Uterus (tissue), 4 donors: ENCODE measurements around the gene GRID2. TPM values are rescaled to one million over a fixed set of nuclear protein-coding genes. Genes with fewer than 3 reads are reported as not detected.

ENCODE experiments used
- DNase-seq, 2 donors: peaks; one replicate each; pipeline ENCODE4 v3.0.0-alpha.2; 2019 to 2020
- H3K27ac ChIP-seq, 2 donors: fragments of 200-600 bp; sonication (generic); 1 replicate in 1 of 2; 2 replicates in 1 of 2; pipeline ENCODE4 v1.5.1; 2016 to 2018
- H3K27me3 ChIP-seq, 2 donors: fragments of 200-600 bp; sonication (generic); one replicate each; pipeline ENCODE4 v1.5.1; 2018 to 2019; ENCODE audit warnings: control low read depth in 1 of 2
- H3K36me3 ChIP-seq, 2 donors: fragments of 200-600 bp; sonication (generic); one replicate each; pipeline ENCODE4 v1.5.1; 2019; ENCODE audit warnings: control low read depth in 1 of 2
- H3K4me1 ChIP-seq, 2 donors: fragments of 200-600 bp; sonication (generic); one replicate each; pipeline ENCODE4 v1.5.1; 2018 to 2019; ENCODE audit warnings: control low read depth in 1 of 2
- H3K4me3 ChIP-seq, 2 donors: fragments of 200-600 bp; sonication (generic); 1 replicate in 1 of 2; 2 replicates in 1 of 2; pipeline ENCODE4 v1.5.1; 2018 to 2019; ENCODE audit warnings: mild to moderate bottlenecking in 1 of 2
- H3K9me3 ChIP-seq, 2 donors: fragments of 200-600 bp; sonication (generic); one replicate each; pipeline ENCODE4 v1.5.1; 2019; ENCODE audit warnings: control low read depth in 1 of 2
- POLR2A ChIP-seq, 2 donors: fragments of 450-650 bp; IDR thresholded peaks; one replicate each; pipeline ENCODE4 v1.6.1; 2016; ENCODE audit warnings: antibody characterized with exemption in 2 of 2, mild to moderate bottlenecking in 1 of 2, moderate library complexity in 1 of 2
- intact Hi-C: fragments of 100-400 bp; cut with DNase I; formaldehyde crosslinking; loops from one replicate; pipeline ENCODE4 v1.15.1; 2023; ENCODE audit warnings: low total_unique reads
- total RNA-seq, 4 donors: library from RNA; depleted of rRNA in 3 of 4; stranded (reverse); fragments of >200 nt in 3 of 4; gene quantifications; one replicate each; pipeline versions ENCODE4 v1.1.0 to v1.2.4, GENCODE V29; 2014 to 2023
- TF ChIP-seq, protein P1 (sequence below), 4 experiments: fragments of 200-600 bp in 2 of 4; fragments of 450-650 bp in 2 of 4; sonication (generic) in 2 of 4; IDR thresholded peaks; one replicate each; pipeline ENCODE4 v1.5.1; 2016 to 2019; ENCODE audit warnings: antibody characterized with exemption in 4 of 4, mild to moderate bottlenecking in 2 of 4, moderate library complexity in 1 of 4
- donor health status: DM: yes; HTN: yes; CAD: no.

GRID2 gene
- total RNA-seq, 4 donors from 2014 or later: 0.27 to 33.3 (median 0.59) TPM; not detected in 1

DNA sequence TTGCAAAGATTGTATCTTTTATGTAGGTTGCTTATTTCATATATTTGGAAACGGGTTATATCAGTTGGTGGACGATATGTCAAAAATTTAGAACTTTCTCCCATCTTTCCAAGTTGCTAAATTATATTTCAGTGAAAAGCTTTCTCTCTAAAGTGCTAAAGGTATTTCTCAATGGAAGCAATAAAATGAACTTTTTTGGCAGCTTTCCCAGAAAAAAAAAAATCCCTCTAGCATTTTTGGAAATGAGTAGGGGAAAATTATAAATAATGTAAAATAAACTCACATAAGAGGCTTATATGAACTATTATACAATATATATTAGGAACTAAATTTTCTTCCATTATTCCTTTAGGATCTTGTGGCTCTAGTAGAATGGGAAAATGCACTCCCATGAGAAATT is 152.2 kb downstream of the GRID2 start:
- Histone ChIP-seq H3K36me3 (no peaks in the 10 kb centered on the region), H3K4me1 (no peaks in the 10 kb centered on the region), H3K27ac (no peak overlapping the region), H3K27me3 (no peaks in the 10 kb centered on the region), H3K4me3 (no peak overlapping the region), H3K9me3 (no peaks in the 10 kb centered on the region)
- no peak for DNase-seq
- TF ChIP-seq, protein P1, sequence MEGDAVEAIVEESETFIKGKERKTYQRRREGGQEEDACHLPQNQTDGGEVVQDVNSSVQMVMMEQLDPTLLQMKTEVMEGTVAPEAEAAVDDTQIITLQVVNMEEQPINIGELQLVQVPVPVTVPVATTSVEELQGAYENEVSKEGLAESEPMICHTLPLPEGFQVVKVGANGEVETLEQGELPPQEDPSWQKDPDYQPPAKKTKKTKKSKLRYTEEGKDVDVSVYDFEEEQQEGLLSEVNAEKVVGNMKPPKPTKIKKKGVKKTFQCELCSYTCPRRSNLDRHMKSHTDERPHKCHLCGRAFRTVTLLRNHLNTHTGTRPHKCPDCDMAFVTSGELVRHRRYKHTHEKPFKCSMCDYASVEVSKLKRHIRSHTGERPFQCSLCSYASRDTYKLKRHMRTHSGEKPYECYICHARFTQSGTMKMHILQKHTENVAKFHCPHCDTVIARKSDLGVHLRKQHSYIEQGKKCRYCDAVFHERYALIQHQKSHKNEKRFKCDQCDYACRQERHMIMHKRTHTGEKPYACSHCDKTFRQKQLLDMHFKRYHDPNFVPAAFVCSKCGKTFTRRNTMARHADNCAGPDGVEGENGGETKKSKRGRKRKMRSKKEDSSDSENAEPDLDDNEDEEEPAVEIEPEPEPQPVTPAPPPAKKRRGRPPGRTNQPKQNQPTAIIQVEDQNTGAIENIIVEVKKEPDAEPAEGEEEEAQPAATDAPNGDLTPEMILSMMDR (IDR thresholded peaks at IDR 0.05): no peak
- TF ChIP-seq POLR2A (IDR thresholded peaks at IDR 0.05): no peak
- intact Hi-C loops: no loop called here

DNA sequence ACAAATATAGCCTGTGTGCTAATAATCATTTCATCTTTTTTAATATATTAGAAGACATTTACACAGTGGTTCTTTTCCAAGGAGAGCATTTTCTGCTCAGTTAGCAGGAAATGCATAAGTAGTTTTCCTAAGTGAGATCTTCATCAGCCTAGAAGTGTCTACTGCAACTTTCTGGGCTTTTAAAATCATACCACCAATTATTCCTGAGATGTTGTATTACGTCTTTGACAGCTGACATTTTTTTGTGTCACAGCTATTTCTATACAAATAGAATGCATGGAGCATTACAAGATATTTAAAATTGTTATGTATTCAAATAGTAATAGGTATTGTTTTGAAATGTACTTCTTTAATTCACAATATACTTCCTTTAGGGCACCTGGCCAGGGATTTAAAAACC is 158.0 kb downstream of the GRID2 start:
- no peak overlapping the region for H3K27ac ChIP-seq
- no peaks in the 10 kb centered on the region for H3K27me3 ChIP-seq
- intact Hi-C loops: no loop called here
- no peaks in the 10 kb centered on the region for H3K4me1 ChIP-seq
- no peaks in the 10 kb centered on the region for H3K36me3 ChIP-seq
- TF ChIP-seq, protein P1 (IDR thresholded peaks at IDR 0.05): no peak
- no peak for TF ChIP-seq POLR2A (IDR thresholded peaks at IDR 0.05)
- H3K4me3 ChIP-seq: no peak overlapping the region
- DNase-seq: no peak
- H3K9me3 ChIP-seq: no peaks in the 10 kb centered on the region

DNA sequence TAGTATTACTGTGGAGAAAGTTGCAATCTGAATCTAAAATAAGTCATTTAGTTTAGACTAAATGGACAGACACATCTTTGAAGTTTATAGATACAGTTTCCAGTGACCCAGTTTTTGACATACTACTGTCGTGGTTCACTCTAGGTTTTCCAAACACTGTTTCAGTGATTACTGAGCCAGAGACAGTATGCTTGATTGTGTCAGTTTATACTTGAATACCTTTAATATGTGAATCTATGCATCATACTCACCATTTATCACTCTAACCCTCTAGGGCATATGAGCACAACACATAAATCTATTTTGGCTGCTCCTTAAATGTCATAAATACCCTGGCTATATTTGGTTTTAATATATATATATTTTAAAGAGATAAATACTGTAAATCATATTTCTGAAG is 173.5 kb downstream of the GRID2 start:
- no peaks in the 10 kb centered on the region for H3K9me3 ChIP-seq
- no peak overlapping the region for H3K4me3 ChIP-seq
- H3K36me3 ChIP-seq: no peaks in the 10 kb centered on the region
- no peak for DNase-seq
- H3K4me1 ChIP-seq: no peaks in the 10 kb centered on the region
- no peak overlapping the region for H3K27ac ChIP-seq
- no peak for TF ChIP-seq POLR2A (IDR thresholded peaks at IDR 0.05)
- TF ChIP-seq, protein P1 (IDR thresholded peaks at IDR 0.05): no peak
- intact Hi-C loops: no loop called here
- H3K27me3 ChIP-seq: no peaks in the 10 kb centered on the region

DNA sequence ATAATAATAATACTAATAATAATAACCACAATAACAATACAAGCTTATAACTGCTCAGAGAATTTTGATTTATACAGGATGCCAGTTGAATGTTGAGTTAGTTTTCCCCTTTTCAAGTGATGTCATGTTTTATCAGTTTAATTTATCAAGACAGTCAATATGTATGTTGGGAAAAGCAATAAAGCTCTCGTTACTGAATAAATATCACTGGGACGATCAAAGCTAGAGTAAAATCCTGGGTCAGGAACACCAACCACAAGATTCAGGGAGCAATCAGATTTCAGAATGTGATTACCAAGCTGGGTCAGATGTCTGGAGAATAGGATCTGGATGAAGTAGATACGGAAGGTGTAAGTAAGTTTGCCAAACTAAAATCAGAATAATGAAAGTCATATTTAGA is 179.6 kb downstream of the GRID2 start:
- Histone ChIP-seq H3K9me3 (no peaks in the 10 kb centered on the region), H3K27ac (no peak overlapping the region), H3K27me3 (no peaks in the 10 kb centered on the region), H3K36me3 (no peaks in the 10 kb centered on the region), H3K4me1 (no peaks in the 10 kb centered on the region), H3K4me3 (no peak overlapping the region)
- DNase-seq: no peak
- intact Hi-C loops: no loop called here
- TF ChIP-seq, protein P1 (IDR thresholded peaks at IDR 0.05): no peak
- no peak for TF ChIP-seq POLR2A (IDR thresholded peaks at IDR 0.05)

DNA sequence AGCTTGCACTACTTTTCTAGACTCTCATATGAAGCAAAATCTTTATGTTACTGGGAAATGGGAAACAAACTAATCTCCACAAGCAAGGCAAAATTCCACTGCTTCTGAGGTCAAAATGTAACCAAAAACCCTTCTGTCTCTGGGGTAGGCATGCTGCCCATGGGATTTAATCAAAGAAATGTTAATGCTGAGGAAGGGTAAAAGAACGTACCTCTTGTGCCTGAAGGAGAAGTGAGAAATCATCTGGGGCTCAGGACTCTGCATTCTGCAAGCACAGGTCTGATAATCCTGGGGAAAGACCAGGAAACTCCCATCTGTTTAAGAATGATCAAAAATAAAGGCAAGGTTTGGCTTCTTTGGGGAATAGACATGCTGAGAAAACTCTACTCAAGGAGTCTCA is 184.7 kb downstream of the GRID2 start:
- H3K27ac ChIP-seq: no peak overlapping the region
- no peaks in the 10 kb centered on the region for H3K9me3 ChIP-seq
- intact Hi-C loops: no loop called here
- no peak overlapping the region for H3K4me3 ChIP-seq
- DNase-seq: no peak
- H3K27me3 ChIP-seq: no peaks in the 10 kb centered on the region
- H3K4me1 ChIP-seq: no peaks in the 10 kb centered on the region
- TF ChIP-seq POLR2A (IDR thresholded peaks at IDR 0.05): no peak
- TF ChIP-seq, protein P1 (IDR thresholded peaks at IDR 0.05): no peak
- no peaks in the 10 kb centered on the region for H3K36me3 ChIP-seq
